ENCODE measurements around the gene MDP1.
A peak's percentile ranks its signal among the peaks of the same experiment; 100 is the strongest.

- TF ChIP-seq CTCF (IDR thresholded peaks at IDR 0.05; ENCODE audit: low read depth, low read length) (no peak), POLR2A (IDR thresholded peaks at IDR 0.05; ENCODE audit: extremely low read depth, insufficient read length) (no peak), MAX (IDR thresholded peaks at IDR 0.05; ENCODE audit: low read depth, low read length) (peak; percentile 85)
These were observed 19.5 kb downstream of the MDP1 start for GRCh38 chr14:24196071-24197055.

Measured in NB4 (cell line).